K562 (cell line): ENCODE results near the gene VWA7. TPM values are rescaled to one million over a fixed set of nuclear protein-coding genes. Genes with fewer than 3 reads are reported as not detected.
A peak's percentile ranks its signal among the peaks of the same experiment; 100 is the strongest.

Experiments
- BDP1 ChIP-seq: IDR thresholded peaks from 3 replicates; pipeline ENCODE4 v1.6.1; 2011; ENCODE audit not compliant: insufficient read length, insufficient read depth
- GATA2 ChIP-seq: sonication (generic); formaldehyde crosslinking; IDR thresholded peaks from 2 replicates; pipeline ENCODE4 v1.4.0; 2020; ENCODE audit warnings: mild to moderate bottlenecking, missing genetic modification reagents
- JUNB ChIP-seq: fragments of 450-650 bp; formaldehyde crosslinking; conservative IDR thresholded peaks from 2 replicates; pipeline ENCODE4 v1.4.0; 2020; ENCODE audit warnings: mild to moderate bottlenecking
- MAFF ChIP-seq: IDR thresholded peaks from 2 replicates; pipeline ENCODE4 v1.6.1; 2012; ENCODE audit warnings: low read length, improper control_type of control experiment
- NFIC ChIP-seq: fragments of 450-650 bp; IDR thresholded peaks from 2 replicates; pipeline ENCODE4 v1.6.1; 2017; ENCODE audit warnings: mild to moderate bottlenecking, inconsistent platforms
- RFX1 ChIP-seq: fragments of 450-650 bp; IDR thresholded peaks from 2 replicates; pipeline ENCODE4 v1.6.1; 2016; ENCODE audit warnings: mild to moderate bottlenecking, moderate library complexity
- U2AF2 ChIP-seq: fragments of 200-400 bp; formaldehyde crosslinking; optimal IDR thresholded peaks from 2 replicates; pipeline ENCODE3; 2017; ENCODE audit warnings: low read depth, mild to moderate bottlenecking, low read length
- ZNF347 ChIP-seq: fragments of 450-650 bp; formaldehyde crosslinking; IDR thresholded peaks from 2 replicates; pipeline ENCODE4 v1.4.0; 2020; ENCODE audit warnings: low read depth, mild to moderate bottlenecking, moderate library complexity
- ZNF431 ChIP-seq: sonication (generic); formaldehyde crosslinking; IDR thresholded peaks from 2 replicates; pipeline ENCODE4 v1.8.0; 2022; ENCODE audit warnings: mild to moderate bottlenecking, missing genetic modification reagents
- ZNF551 ChIP-seq: fragments of 250-450 bp; sonication (Bioruptor Pico); IDR thresholded peaks from 2 replicates; pipeline ENCODE4 v1.5.0; 2021; ENCODE audit warnings: mild to moderate bottlenecking, moderate library complexity
- polyA plus RNA-seq, 8 experiments: library from polyadenylated mRNA; depleted of rRNA in 4 of 8; stranded (reverse) in 5 of 8; unstranded in 3 of 8; fragments of >200 nt; fragmentation: Nextera tagmentation in 2 of 8; fragmentation: Illumina TruSeq in 1 of 8; extraction: Ambion mirVana in 2 of 8; extraction: Trizol in 1 of 8; gene quantifications; 2 replicates each; pipeline versions ENCODE4 v1.2.1 to v1.2.3, GENCODE V29; 2011 to 2014; ENCODE audit warnings: inconsistent platforms in 1 of 8, missing spikeins in 1 of 8
- total RNA-seq, 7 experiments: library from RNA; depleted of rRNA in 6 of 7; stranded (reverse); fragments of >200 nt in 6 of 7; fragmentation: Illumina TruSeq in 2 of 7; extraction: Trizol in 2 of 7; gene quantifications; 2 replicates each; pipeline versions ENCODE4 v1.2.1 to v1.2.3, GENCODE V29; 2011 to 2021; ENCODE audit warnings: low replicate concordance in 1 of 7
- TF ChIP-seq, protein P1 (sequence below): sonication (generic); formaldehyde crosslinking; IDR thresholded peaks from 2 replicates; pipeline ENCODE4 v1.8.0; 2022; ENCODE audit warnings: mild to moderate bottlenecking, missing genetic modification reagents
- TF ChIP-seq, protein P2 (sequence below): fragments of 250-450 bp; sonication (Bioruptor Pico); IDR thresholded peaks from 2 replicates; pipeline ENCODE4 v1.5.0; 2021; ENCODE audit warnings: mild to moderate bottlenecking, borderline replicate concordance
- TF ChIP-seq, protein P3 (sequence below): sonication (generic); formaldehyde crosslinking; IDR thresholded peaks from 2 replicates; pipeline ENCODE4 v1.8.1; 2023; ENCODE audit warnings: missing genetic modification reagents, mild to moderate bottlenecking, borderline replicate concordance
- TF ChIP-seq, protein P4 (sequence below), 2 experiments: fragments of 450-650 bp in 1 of 2; sonication (generic) in 1 of 2; formaldehyde crosslinking in 1 of 2; IDR thresholded peaks in 1 of 2; conservative IDR thresholded peaks in 1 of 2; 2 replicates each; pipeline versions ENCODE4 v1.6.1 to v1.8.1; 2016 to 2023; ENCODE audit warnings: mild to moderate bottlenecking in 2 of 2, moderate library complexity in 2 of 2, inconsistent platforms in 1 of 2, missing genetic modification reagents in 1 of 2
- TF ChIP-seq, protein P5 (sequence below): fragments of 450-650 bp; formaldehyde crosslinking; IDR thresholded peaks from 2 replicates; pipeline ENCODE4 v1.4.0; 2020; ENCODE audit warnings: mild to moderate bottlenecking, moderate library complexity

VWA7 gene
- total and polyA plus RNA-seq, 9 of the 15 experiments (the other 6 are each of a cell fraction or from before 2014, with no cell fraction given): 0.18 to 2.9 (median 0.95) TPM

DNA sequence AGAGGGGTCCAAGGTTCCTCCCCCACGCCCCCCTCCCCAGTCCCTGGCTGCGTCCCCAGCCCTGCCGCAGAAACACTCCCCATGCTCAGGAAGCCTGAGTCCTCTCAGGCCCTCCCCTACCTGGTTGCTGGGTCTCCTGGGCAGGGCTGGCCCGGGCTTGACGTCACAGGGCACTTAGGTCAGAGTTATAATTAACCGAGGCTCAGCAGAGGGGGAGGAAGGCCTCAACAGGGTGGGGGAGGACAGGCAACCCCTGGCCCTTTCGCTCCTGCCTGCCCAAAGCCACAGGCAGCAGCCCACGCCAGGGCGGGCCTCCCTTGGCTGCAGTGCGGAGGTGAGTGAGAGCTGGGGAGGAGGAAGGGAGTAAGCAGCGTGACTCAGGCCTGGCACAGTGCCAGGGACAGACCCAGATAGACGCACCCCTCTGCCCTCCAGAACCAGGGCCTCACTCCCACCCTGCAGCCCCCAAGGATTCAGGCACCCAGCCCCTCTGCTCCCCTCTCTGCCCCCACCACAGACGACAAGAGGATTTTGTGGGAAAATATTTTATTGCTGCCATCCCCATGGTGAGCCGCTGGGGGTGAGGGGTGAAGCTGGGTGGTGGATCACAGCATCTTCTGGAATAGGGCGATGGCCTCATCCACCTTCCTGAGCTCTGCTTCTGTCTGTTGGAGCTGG, at the start of gene VWA7 (continued):
- no peak for TF ChIP-seq U2AF2
- TF ChIP-seq, protein P1, sequence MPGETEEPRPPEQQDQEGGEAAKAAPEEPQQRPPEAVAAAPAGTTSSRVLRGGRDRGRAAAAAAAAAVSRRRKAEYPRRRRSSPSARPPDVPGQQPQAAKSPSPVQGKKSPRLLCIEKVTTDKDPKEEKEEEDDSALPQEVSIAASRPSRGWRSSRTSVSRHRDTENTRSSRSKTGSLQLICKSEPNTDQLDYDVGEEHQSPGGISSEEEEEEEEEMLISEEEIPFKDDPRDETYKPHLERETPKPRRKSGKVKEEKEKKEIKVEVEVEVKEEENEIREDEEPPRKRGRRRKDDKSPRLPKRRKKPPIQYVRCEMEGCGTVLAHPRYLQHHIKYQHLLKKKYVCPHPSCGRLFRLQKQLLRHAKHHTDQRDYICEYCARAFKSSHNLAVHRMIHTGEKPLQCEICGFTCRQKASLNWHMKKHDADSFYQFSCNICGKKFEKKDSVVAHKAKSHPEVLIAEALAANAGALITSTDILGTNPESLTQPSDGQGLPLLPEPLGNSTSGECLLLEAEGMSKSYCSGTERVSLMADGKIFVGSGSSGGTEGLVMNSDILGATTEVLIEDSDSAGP (CRISPR knock-in tag): no peak
- TF ChIP-seq, protein P2, sequence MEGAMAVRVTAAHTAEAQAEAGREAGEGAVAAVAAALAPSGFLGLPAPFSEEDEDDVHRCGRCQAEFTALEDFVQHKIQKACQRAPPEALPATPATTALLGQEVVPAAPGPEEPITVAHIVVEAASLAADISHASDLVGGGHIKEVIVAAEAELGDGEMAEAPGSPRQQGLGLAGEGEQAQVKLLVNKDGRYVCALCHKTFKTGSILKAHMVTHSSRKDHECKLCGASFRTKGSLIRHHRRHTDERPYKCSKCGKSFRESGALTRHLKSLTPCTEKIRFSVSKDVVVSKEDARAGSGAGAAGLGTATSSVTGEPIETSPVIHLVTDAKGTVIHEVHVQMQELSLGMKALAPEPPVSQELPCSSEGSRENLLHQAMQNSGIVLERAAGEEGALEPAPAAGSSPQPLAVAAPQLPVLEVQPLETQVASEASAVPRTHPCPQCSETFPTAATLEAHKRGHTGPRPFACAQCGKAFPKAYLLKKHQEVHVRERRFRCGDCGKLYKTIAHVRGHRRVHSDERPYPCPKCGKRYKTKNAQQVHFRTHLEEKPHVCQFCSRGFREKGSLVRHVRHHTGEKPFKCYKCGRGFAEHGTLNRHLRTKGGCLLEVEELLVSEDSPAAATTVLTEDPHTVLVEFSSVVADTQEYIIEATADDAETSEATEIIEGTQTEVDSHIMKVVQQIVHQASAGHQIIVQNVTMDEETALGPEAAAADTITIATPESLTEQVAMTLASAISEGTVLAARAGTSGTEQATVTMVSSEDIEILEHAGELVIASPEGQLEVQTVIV: peak; percentile 60; the same call in 1 of the 2 replicates
- TF ChIP-seq, protein P3, sequence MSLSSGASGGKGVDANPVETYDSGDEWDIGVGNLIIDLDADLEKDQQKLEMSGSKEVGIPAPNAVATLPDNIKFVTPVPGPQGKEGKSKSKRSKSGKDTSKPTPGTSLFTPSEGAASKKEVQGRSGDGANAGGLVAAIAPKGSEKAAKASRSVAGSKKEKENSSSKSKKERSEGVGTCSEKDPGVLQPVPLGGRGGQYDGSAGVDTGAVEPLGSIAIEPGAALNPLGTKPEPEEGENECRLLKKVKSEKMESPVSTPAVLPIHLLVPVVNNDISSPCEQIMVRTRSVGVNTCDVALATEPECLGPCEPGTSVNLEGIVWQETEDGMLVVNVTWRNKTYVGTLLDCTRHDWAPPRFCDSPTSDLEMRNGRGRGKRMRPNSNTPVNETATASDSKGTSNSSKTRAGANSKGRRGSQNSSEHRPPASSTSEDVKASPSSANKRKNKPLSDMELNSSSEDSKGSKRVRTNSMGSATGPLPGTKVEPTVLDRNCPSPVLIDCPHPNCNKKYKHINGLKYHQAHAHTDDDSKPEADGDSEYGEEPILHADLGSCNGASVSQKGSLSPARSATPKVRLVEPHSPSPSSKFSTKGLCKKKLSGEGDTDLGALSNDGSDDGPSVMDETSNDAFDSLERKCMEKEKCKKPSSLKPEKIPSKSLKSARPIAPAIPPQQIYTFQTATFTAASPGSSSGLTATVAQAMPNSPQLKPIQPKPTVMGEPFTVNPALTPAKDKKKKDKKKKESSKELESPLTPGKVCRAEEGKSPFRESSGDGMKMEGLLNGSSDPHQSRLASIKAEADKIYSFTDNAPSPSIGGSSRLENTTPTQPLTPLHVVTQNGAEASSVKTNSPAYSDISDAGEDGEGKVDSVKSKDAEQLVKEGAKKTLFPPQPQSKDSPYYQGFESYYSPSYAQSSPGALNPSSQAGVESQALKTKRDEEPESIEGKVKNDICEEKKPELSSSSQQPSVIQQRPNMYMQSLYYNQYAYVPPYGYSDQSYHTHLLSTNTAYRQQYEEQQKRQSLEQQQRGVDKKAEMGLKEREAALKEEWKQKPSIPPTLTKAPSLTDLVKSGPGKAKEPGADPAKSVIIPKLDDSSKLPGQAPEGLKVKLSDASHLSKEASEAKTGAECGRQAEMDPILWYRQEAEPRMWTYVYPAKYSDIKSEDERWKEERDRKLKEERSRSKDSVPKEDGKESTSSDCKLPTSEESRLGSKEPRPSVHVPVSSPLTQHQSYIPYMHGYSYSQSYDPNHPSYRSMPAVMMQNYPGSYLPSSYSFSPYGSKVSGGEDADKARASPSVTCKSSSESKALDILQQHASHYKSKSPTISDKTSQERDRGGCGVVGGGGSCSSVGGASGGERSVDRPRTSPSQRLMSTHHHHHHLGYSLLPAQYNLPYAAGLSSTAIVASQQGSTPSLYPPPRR: no peak; the same call in none of the 2 replicates
- TF ChIP-seq ZNF551: no peak
- TF ChIP-seq NFIC: peak; percentile 100
- no peak for TF ChIP-seq JUNB
- no peak for TF ChIP-seq GATA2 (CRISPR knock-in tag)
- TF ChIP-seq, protein P4, sequence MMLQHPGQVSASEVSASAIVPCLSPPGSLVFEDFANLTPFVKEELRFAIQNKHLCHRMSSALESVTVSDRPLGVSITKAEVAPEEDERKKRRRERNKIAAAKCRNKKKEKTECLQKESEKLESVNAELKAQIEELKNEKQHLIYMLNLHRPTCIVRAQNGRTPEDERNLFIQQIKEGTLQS (IDR thresholded peaks at IDR 0.05): peak; percentile 96
- TF ChIP-seq, protein P4 (CRISPR knock-in tag; conservative IDR thresholded peaks at IDR 0.05): peak; percentile 95
- TF ChIP-seq RFX1: no peak
- TF ChIP-seq MAFF: peak; percentile 35; the same call in 1 of the 2 replicates
- no peak for TF ChIP-seq ZNF347
- TF ChIP-seq, protein P5, sequence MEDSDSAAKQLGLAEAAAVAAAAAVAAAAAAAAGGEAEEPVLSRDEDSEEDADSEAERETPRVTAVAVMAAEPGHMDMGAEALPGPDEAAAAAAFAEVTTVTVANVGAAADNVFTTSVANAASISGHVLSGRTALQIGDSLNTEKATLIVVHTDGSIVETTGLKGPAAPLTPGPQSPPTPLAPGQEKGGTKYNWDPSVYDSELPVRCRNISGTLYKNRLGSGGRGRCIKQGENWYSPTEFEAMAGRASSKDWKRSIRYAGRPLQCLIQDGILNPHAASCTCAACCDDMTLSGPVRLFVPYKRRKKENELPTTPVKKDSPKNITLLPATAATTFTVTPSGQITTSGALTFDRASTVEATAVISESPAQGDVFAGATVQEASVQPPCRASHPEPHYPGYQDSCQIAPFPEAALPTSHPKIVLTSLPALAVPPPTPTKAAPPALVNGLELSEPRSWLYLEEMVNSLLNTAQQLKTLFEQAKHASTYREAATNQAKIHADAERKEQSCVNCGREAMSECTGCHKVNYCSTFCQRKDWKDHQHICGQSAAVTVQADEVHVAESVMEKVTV (CRISPR knock-in tag): 0 out of 2 replicates have a peak, but pooled peaks have one; percentile 27
- TF ChIP-seq BDP1: no peak
- TF ChIP-seq ZNF431 (CRISPR knock-in tag): no peak; the same call in 1 of the 2 replicates
